CD4-positive, alpha-beta memory T cell (primary cell): ENCODE data around the gene TPRG1. TPM values are rescaled to one million over a fixed set of nuclear protein-coding genes. Genes with fewer than 3 reads are reported as not detected.

Experiments used
- CTCF ChIA-PET: fragments of 350-600 bp; sonication (Branson Sonifier 250); formaldehyde crosslinking; loops from one replicate; lab custom pipeline; 2021; ENCODE audit warnings: inconsistent platforms; ENCODE audit not compliant: partially characterized antibody; lab: Charles Lee
- POLR2A ChIA-PET: fragments of 350-600 bp; sonication (Branson Sonifier 250); formaldehyde crosslinking; loops from one replicate; lab custom pipeline; 2021; ENCODE audit not compliant: partially characterized antibody; lab: Charles Lee
- DNase-seq, 5 donors: peaks; one replicate each; pipeline versions ENCODE4 v3.0.0 to v3.0.0-alpha.2; 2020 to 2022; ENCODE audit warnings: mixed read lengths in 1 of 5
- H3K27ac ChIP-seq: one replicate; pipeline ENCODE4 v1.7.0; 2013; ENCODE audit warnings: low read depth, low read length
- H3K27me3 ChIP-seq: 2 replicates; pipeline ENCODE4 v1.7.0; 2013; ENCODE audit warnings: mild to moderate bottlenecking, low read length, moderate library complexity; ENCODE audit not compliant: insufficient read depth
- H3K36me3 ChIP-seq: 2 replicates; pipeline ENCODE4 v1.7.0; 2013; ENCODE audit warnings: mild to moderate bottlenecking, low read length, moderate library complexity; ENCODE audit not compliant: insufficient read depth
- H3K4me1 ChIP-seq: 2 replicates; pipeline ENCODE4 v1.7.0; 2013; ENCODE audit warnings: mild to moderate bottlenecking, low read length, moderate library complexity; ENCODE audit not compliant: insufficient read depth
- H3K4me3 ChIP-seq, 2 donors: one replicate each; pipeline ENCODE4 v1.7.0; 2013; ENCODE audit warnings: low read length in 2 of 2, mild to moderate bottlenecking in 1 of 2
- H3K9me3 ChIP-seq, 2 donors: one replicate each; pipeline ENCODE4 v1.7.0; 2013; ENCODE audit warnings: low read length in 2 of 2, control low read depth in 1 of 2; ENCODE audit not compliant: control insufficient read depth in 1 of 2
- H3K27ac Mint-ChIP-seq, 7 donors: one replicate each; pipeline ENCODE4 v1.8.0; 2020 to 2021; ENCODE audit warnings: mixed read lengths in 7 of 7, mild to moderate bottlenecking in 6 of 7, inconsistent platforms in 3 of 7, moderate library complexity in 3 of 7
- H3K27me3 Mint-ChIP-seq, 2 donors: one replicate each; pipeline ENCODE4 v1.8.0; 2020 to 2021; ENCODE audit warnings: mixed read lengths in 2 of 2
- H3K36me3 Mint-ChIP-seq, 2 donors: one replicate each; pipeline ENCODE4 v1.8.0; 2020 to 2021; ENCODE audit warnings: mixed read lengths in 2 of 2, inconsistent platforms in 1 of 2, mild to moderate bottlenecking in 1 of 2
- H3K4me1 Mint-ChIP-seq, 4 donors: one replicate each; pipeline ENCODE4 v1.8.0; 2020 to 2021; ENCODE audit warnings: mixed read lengths in 4 of 4, mild to moderate bottlenecking in 1 of 4
- H3K4me3 Mint-ChIP-seq, 8 donors: one replicate each; pipeline ENCODE4 v1.8.0; 2020 to 2021; ENCODE audit warnings: mixed read lengths in 8 of 8, mild to moderate bottlenecking in 7 of 8, moderate library complexity in 6 of 8, inconsistent platforms in 3 of 8
- H3K9me3 Mint-ChIP-seq, 8 donors: one replicate each; pipeline ENCODE4 v1.8.0; 2020 to 2021; ENCODE audit warnings: mixed read lengths in 8 of 8, mild to moderate bottlenecking in 5 of 8, inconsistent platforms in 3 of 8, moderate library complexity in 1 of 8
- intact Hi-C: fragments of 100-400 bp; cut with micrococcal nuclease; formaldehyde crosslinking; loops from one replicate; pipeline ENCODE4 v1.15.1; 2023
- polyA plus RNA-seq, 2 donors: library from polyadenylated mRNA; unstranded; fragments of 300-500 nt; fragmentation: Illumina TruSeq; gene quantifications; one replicate each; pipeline ENCODE4 v1.2.3, GENCODE V29; 2021
- total RNA-seq, 2 experiments: library from RNA; stranded (reverse); gene quantifications; one replicate each; pipeline ENCODE4 v1.2.3, GENCODE V29; 2021

TPRG1 gene
- total and polyA plus RNA-seq, 4 experiments from 2014 or later: 8.2 to 61.4 (median 31.7) TPM

GRCh38 chr3:189295089-189295488 lies 123.3 kb downstream of the TPRG1 start:
- intact Hi-C loops: no loop called here
- no peak for DNase-seq
- H3K36me3 ChIP-seq: no peaks in the 10 kb centered on the region
- peaks cover 0 to 2% (median 0%) of the 10 kb centered on the region in 8 donors for H3K9me3 Mint-ChIP-seq
- H3K27ac Mint-ChIP-seq: no peak overlapping the region
- peaks cover 0 to 12% (median 3%) of the 10 kb centered on the region in 4 donors for H3K4me1 Mint-ChIP-seq
- no peak overlapping the region for H3K4me3 ChIP-seq
- H3K36me3 Mint-ChIP-seq: no peaks in the 10 kb centered on the region
- ChIA-PET CTCF (no interaction called here), POLR2A (no interaction called here)
- no peaks in the 10 kb centered on the region for H3K9me3 ChIP-seq
- H3K4me1 ChIP-seq: no peaks in the 10 kb centered on the region
- no peaks in the 10 kb centered on the region for H3K27me3 ChIP-seq
- H3K4me3 Mint-ChIP-seq: no peak overlapping the region
- no peaks in the 10 kb centered on the region for H3K27me3 Mint-ChIP-seq
- H3K27ac ChIP-seq: no peak overlapping the region

- H3K27ac Mint-ChIP-seq: no peak overlapping the region
- no peak for DNase-seq
- H3K27me3 ChIP-seq: no peaks in the 10 kb centered on the region
- H3K27me3 Mint-ChIP-seq: no peaks in the 10 kb centered on the region
- POLR2A ChIA-PET: no interaction called here
- H3K27ac ChIP-seq: no peak overlapping the region
- no peaks in the 10 kb centered on the region for H3K4me1 ChIP-seq
- CTCF ChIA-PET: interaction anchor here (1.0 kb wide), 1 partner anchor 25 kb away, joined by 3 read pairs; no protein-coding TSS in a partner anchor
- intact Hi-C loops: no loop called here
- no peaks in the 10 kb centered on the region for H3K36me3 ChIP-seq
- no peaks in the 10 kb centered on the region for H3K9me3 ChIP-seq
- H3K4me3 Mint-ChIP-seq: no peak overlapping the region
- peaks cover 0 to 2% (median 0%) of the 10 kb centered on the region in 8 donors for H3K9me3 Mint-ChIP-seq
- H3K4me1 Mint-ChIP-seq: peaks cover 0 to 12% (median 3%) of the 10 kb centered on the region in 4 donors
- no peak overlapping the region for H3K4me3 ChIP-seq
- peaks cover 0 to 3% of the 10 kb centered on the region in 2 donors for H3K36me3 Mint-ChIP-seq
Observed at GRCh38 chr3:189297932-189298331, 126.2 kb downstream of the TPRG1 start.

DNA sequence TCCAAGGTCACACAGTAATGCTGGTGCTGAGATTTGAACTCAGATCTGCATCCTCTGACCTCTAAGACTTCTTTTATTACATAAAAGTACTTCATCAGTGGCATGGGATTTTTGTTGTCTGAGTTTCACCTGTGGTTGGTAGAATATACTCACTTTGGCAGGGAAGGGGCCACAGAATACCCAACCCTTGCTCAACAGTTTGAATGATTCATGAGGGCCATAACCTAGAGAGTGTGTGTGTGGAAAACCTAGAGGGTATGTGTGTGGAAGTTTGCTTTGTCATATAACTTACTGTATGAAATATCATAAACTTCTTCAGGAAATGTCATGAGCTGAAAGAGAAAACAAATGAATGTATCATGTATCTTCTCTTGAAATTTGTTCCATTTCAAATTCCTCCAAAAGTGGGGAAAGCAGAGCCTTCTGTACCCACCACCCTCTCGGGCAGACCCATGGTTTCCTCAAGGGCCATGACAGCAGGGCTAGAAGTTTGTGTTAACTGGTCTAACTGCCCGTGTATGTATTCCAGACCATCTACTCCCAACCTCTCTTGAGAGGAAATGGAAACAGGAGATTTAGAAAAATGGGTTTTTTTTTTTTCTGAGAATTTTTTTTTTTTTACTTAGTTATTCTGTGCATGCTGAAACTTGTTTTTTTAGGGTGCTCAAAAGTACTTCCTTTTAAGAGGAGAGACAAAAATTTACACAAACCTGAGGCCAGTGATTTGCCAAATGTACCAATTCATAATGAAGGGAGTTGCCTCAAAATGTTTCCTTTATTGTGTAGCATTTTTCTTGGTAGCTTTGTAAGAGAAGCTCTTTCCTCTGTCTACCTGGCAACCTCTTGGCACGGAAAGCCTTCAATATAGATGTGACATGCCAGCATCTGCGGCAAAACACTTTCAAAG lies 127.0 kb downstream of the TPRG1 start:
- no peaks in the 10 kb centered on the region for H3K27me3 Mint-ChIP-seq
- intact Hi-C loops: no loop called here
- peak overlapping the region in 1 of 7 donors; percentile 11 for H3K27ac Mint-ChIP-seq
- no peaks in the 10 kb centered on the region for H3K4me1 ChIP-seq
- ChIA-PET POLR2A (no interaction called here), CTCF (no interaction called here)
- peaks cover 0 to 2% (median 0%) of the 10 kb centered on the region in 8 donors for H3K9me3 Mint-ChIP-seq
- peaks cover 0 to 12% (median 3%) of the 10 kb centered on the region in 4 donors for H3K4me1 Mint-ChIP-seq
- H3K4me3 Mint-ChIP-seq: no peak overlapping the region
- peaks cover 0 to 3% of the 10 kb centered on the region in 2 donors for H3K36me3 Mint-ChIP-seq
- no peaks in the 10 kb centered on the region for H3K27me3 ChIP-seq
- no peak for DNase-seq
- no peak overlapping the region for H3K4me3 ChIP-seq
- H3K27ac ChIP-seq: no peak overlapping the region
- H3K36me3 ChIP-seq: no peaks in the 10 kb centered on the region
- H3K9me3 ChIP-seq: no peaks in the 10 kb centered on the region

- peaks cover 4 to 21% (median 6%) of the 10 kb centered on the region in 4 donors for H3K4me1 Mint-ChIP-seq
- ChIA-PET POLR2A (no interaction called here), CTCF (no interaction called here)
- Histone ChIP-seq H3K4me3 (no peak overlapping the region), H3K9me3 (no peaks in the 10 kb centered on the region), H3K36me3 (no peaks in the 10 kb centered on the region), H3K27me3 (no peaks in the 10 kb centered on the region), H3K4me1 (no peaks in the 10 kb centered on the region), H3K27ac (no peak overlapping the region)
- H3K27me3 Mint-ChIP-seq: no peaks in the 10 kb centered on the region
- no peak overlapping the region for H3K4me3 Mint-ChIP-seq
- no peak for DNase-seq
- H3K9me3 Mint-ChIP-seq: peaks cover 0 to 2% (median 0%) of the 10 kb centered on the region in 8 donors
- H3K36me3 Mint-ChIP-seq: peaks cover 0 to 3% of the 10 kb centered on the region in 2 donors
- intact Hi-C loops: no loop called here
- peak overlapping the region in 2 of 7 donors; percentile 23 to 73 for H3K27ac Mint-ChIP-seq
Observed at GRCh38 chr3:189300345-189300744, 128.6 kb downstream of the TPRG1 start.

DNA sequence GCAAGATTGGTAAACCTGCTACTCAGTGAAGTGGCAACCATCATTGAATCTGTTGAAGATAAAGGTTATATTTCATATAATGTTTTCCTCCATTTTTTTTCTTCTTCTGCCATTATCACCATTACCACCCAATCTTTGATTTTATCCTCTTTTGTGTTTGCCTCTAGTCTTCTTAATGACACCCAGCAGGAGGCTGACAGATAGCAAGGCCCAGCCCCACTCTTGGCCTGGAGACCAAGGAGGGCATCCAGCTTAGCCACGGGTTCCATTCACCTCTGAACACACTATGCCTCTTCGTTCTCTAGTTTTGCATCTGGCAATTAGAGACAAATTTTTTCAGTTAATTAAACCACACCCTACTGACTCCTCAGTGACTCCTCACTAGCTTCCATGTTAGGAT lies 129.7 kb downstream of the TPRG1 start:
- H3K36me3 Mint-ChIP-seq: peaks cover 0 to 3% of the 10 kb centered on the region in 2 donors
- ChIA-PET CTCF (no interaction called here), POLR2A (no interaction called here)
- H3K27ac ChIP-seq: no peak overlapping the region
- no peak for DNase-seq
- H3K4me3 Mint-ChIP-seq: no peak overlapping the region
- peaks cover 6 to 21% (median 9%) of the 10 kb centered on the region in 4 donors for H3K4me1 Mint-ChIP-seq
- no peaks in the 10 kb centered on the region for H3K27me3 Mint-ChIP-seq
- intact Hi-C loops: no loop called here
- no peaks in the 10 kb centered on the region for H3K27me3 ChIP-seq
- H3K9me3 Mint-ChIP-seq: peaks cover 0 to 2% (median 0%) of the 10 kb centered on the region in 8 donors
- no peak overlapping the region for H3K4me3 ChIP-seq
- no peaks in the 10 kb centered on the region for H3K4me1 ChIP-seq
- H3K9me3 ChIP-seq: no peaks in the 10 kb centered on the region
- no peaks in the 10 kb centered on the region for H3K36me3 ChIP-seq
- H3K27ac Mint-ChIP-seq: peak overlapping the region in 1 of 7 donors; percentile 39

DNA sequence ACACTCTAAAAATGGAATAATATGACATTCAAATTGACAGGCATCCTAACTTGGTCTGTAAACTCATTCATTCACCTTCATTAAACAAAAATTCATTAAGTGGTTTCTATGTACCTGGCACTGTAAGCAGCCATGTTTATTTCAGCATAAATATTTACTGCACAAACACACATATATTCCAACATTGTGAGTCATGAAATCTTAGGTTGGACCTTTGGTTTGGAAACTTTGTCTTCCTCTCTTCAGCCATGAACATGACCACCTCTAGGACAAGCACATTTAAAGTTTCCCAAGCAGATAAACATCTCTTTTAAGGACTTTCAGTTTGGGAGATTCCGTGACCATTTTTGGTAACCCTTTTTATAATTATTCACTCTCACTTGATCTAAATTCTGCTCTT lies 131.8 kb downstream of the TPRG1 start:
- Histone ChIP-seq H3K4me3 (no peak overlapping the region), H3K27ac (no peak overlapping the region), H3K36me3 (no peaks in the 10 kb centered on the region), H3K9me3 (no peaks in the 10 kb centered on the region), H3K4me1 (no peaks in the 10 kb centered on the region), H3K27me3 (no peaks in the 10 kb centered on the region)
- Mint-ChIP-seq H3K4me1 (peaks cover 6 to 21% (median 12%) of the 10 kb centered on the region in 4 donors), H3K27me3 (no peaks in the 10 kb centered on the region), H3K9me3 (peaks cover 0 to 2% (median 0%) of the 10 kb centered on the region in 8 donors), H3K27ac (no peak overlapping the region), H3K36me3 (peaks cover 0 to 3% of the 10 kb centered on the region in 2 donors), H3K4me3 (no peak overlapping the region)
- DNase-seq: no peak
- POLR2A ChIA-PET: no interaction called here
- intact Hi-C loops: no loop called here
- CTCF ChIA-PET: no interaction called here
